CD14-positive monocyte (primary cell): ENCODE data around the gene ZDHHC15. TPM values are rescaled to one million over a fixed set of nuclear protein-coding genes. Genes with fewer than 3 reads are reported as not detected.
"Not testable (repeated sequence)": the region's sequence is repeated elsewhere in the genome, so short reads cannot be mapped to it uniquely, and the experiment has no call there.

Experiments
- DNase-seq, 3 donors: peaks; one replicate each; pipeline ENCODE4 v3.0.0-alpha.2; 2011 to 2022
- H2AFZ ChIP-seq: 2 replicates; pipeline ENCODE4 v1.6.0; 2012; ENCODE audit warnings: mild to moderate bottlenecking, low read depth, low read length, inconsistent platforms; ENCODE audit not compliant: insufficient read depth, poor library complexity, severe bottlenecking
- H3K27ac ChIP-seq, 2 donors: 1 replicate in 1 of 2; 2 replicates in 1 of 2; pipeline ENCODE4 v1.5.1; 2012 to 2013; ENCODE audit warnings: low read length in 2 of 2, control low read depth in 1 of 2, inconsistent platforms in 1 of 2, low read depth in 1 of 2, mild to moderate bottlenecking in 1 of 2
- H3K27me3 ChIP-seq, 2 donors: one replicate each; pipeline versions ENCODE4 v1.6.0 to v1.6.1; 2011 to 2013; ENCODE audit warnings: low read length in 2 of 2; ENCODE audit not compliant: control insufficient read depth in 2 of 2, insufficient read depth in 2 of 2
- H3K36me3 ChIP-seq, 2 donors: replicated peaks in 1 of 2; 1 replicate in 1 of 2; 2 replicates in 1 of 2; pipeline versions ENCODE4 v1.5.1 to v1.6.1; 2012 to 2013; ENCODE audit warnings: low read length in 2 of 2, control low read depth in 1 of 2, inconsistent platforms in 1 of 2, mild to moderate bottlenecking in 1 of 2; ENCODE audit not compliant: insufficient read depth in 2 of 2, control insufficient read depth in 1 of 2
- H3K4me1 ChIP-seq, 2 donors: 1 replicate in 1 of 2; 2 replicates in 1 of 2; pipeline versions ENCODE4 v1.5.1 to v1.6.1; 2012 to 2013; ENCODE audit warnings: low read length in 2 of 2, control low read depth in 1 of 2, inconsistent platforms in 1 of 2, mild to moderate bottlenecking in 1 of 2, moderate library complexity in 1 of 2; ENCODE audit not compliant: insufficient read depth in 2 of 2, control insufficient read depth in 1 of 2
- H3K4me2 ChIP-seq: replicated peaks from 2 replicates; pipeline ENCODE3; 2012; ENCODE audit warnings: low read length, moderate library complexity, mild to moderate bottlenecking; ENCODE audit not compliant: poor library complexity, severe bottlenecking; ENCODE audit errors: extremely low read depth
- H3K4me3 ChIP-seq, 3 experiments: fragments of 200-600 bp in 1 of 3; sonication (generic) in 1 of 3; replicated peaks in 1 of 3; 1 replicate in 2 of 3; 2 replicates in 1 of 3; pipeline ENCODE4 v1.5.1; 2011 to 2013; ENCODE audit warnings: low read length in 3 of 3, mild to moderate bottlenecking in 3 of 3, control low read depth in 2 of 3, low read depth in 2 of 3, inconsistent platforms in 1 of 3, moderate library complexity in 1 of 3
- H3K79me2 ChIP-seq: 2 replicates; pipeline ENCODE4 v1.6.0; 2012; ENCODE audit warnings: mild to moderate bottlenecking, control low read depth, inconsistent platforms, low read length, moderate library complexity; ENCODE audit not compliant: insufficient read depth
- H3K9ac ChIP-seq: 2 replicates; pipeline ENCODE4 v1.6.0; 2017; ENCODE audit warnings: low read length, mild to moderate bottlenecking; ENCODE audit not compliant: insufficient read depth, poor library complexity, severe bottlenecking
- H3K9me3 ChIP-seq, 2 donors: replicated peaks in 1 of 2; 1 replicate in 1 of 2; 2 replicates in 1 of 2; pipeline versions ENCODE4 v1.5.1 to v1.6.1; 2012 to 2013; ENCODE audit warnings: low read length in 2 of 2, control low read depth in 1 of 2; ENCODE audit not compliant: control insufficient read depth in 1 of 2, insufficient read depth in 1 of 2
- H4K20me1 ChIP-seq: 2 replicates; pipeline ENCODE4 v1.6.0; 2012; ENCODE audit warnings: mild to moderate bottlenecking, low read length, control low read depth, moderate library complexity; ENCODE audit not compliant: insufficient read depth
- H3K27ac Mint-ChIP-seq, 7 donors: one replicate each; pipeline ENCODE4 v1.8.0; 2020; ENCODE audit warnings: mild to moderate bottlenecking in 7 of 7, mixed read lengths in 7 of 7, moderate library complexity in 6 of 7, inconsistent platforms in 2 of 7
- H3K27me3 Mint-ChIP-seq, 3 donors: one replicate each; pipeline ENCODE4 v1.8.0; 2021 to 2022; ENCODE audit warnings: low read depth in 3 of 3, mild to moderate bottlenecking in 3 of 3, mixed read lengths in 3 of 3, moderate library complexity in 3 of 3, inconsistent platforms in 1 of 3
- H3K36me3 Mint-ChIP-seq, 2 donors: one replicate each; pipeline ENCODE4 v1.8.0; 2020; ENCODE audit warnings: mixed read lengths in 2 of 2, inconsistent platforms in 1 of 2, mild to moderate bottlenecking in 1 of 2
- H3K4me1 Mint-ChIP-seq: one replicate; pipeline ENCODE4 v1.8.0; 2020; ENCODE audit warnings: mild to moderate bottlenecking, mixed read lengths
- H3K4me3 Mint-ChIP-seq, 2 donors: one replicate each; pipeline ENCODE4 v1.8.0; 2020; ENCODE audit warnings: mild to moderate bottlenecking in 2 of 2, mixed read lengths in 2 of 2, moderate library complexity in 1 of 2
- H3K9me3 Mint-ChIP-seq, 7 donors: one replicate each; pipeline ENCODE4 v1.8.0; 2020 to 2022; ENCODE audit warnings: mixed read lengths in 7 of 7, mild to moderate bottlenecking in 6 of 7, moderate library complexity in 6 of 7, inconsistent platforms in 2 of 7
- WGBS: methylation state at CpG from one replicate; pipeline ENCODE4 v1.1.5; 2013; ENCODE audit warnings: missing lambda C conversion rate; ENCODE audit not compliant: insufficient coverage; 5-methylcytosine and 5-hydroxymethylcytosine counted together
- intact Hi-C, 2 donors: fragments of 100-400 bp; cut with micrococcal nuclease; formaldehyde crosslinking; loops; one replicate each; pipeline versions ENCODE4 v1.15.0 to v1.15.1; 2023
- polyA plus RNA-seq, 3 donors: library from polyadenylated mRNA; depleted of rRNA in 1 of 3; unstranded in 2 of 3; stranded (reverse) in 1 of 3; fragments of 300-500 nt in 2 of 3; fragments of >200 nt in 1 of 3; fragmentation: Illumina TruSeq in 2 of 3; gene quantifications; 1 replicate in 2 of 3; 2 replicates in 1 of 3; pipeline ENCODE4 v1.2.3, GENCODE V29; 2012 to 2021
- TF ChIP-seq, protein P1 (sequence below): fragments of 200-600 bp; IDR thresholded peaks from one replicate; pipeline ENCODE4 v1.8.0; 2022; ENCODE audit warnings: antibody characterized with exemption, mild to moderate bottlenecking

The ZDHHC15 gene
- polyA plus RNA-seq, 3 donors = not detected

DNA sequence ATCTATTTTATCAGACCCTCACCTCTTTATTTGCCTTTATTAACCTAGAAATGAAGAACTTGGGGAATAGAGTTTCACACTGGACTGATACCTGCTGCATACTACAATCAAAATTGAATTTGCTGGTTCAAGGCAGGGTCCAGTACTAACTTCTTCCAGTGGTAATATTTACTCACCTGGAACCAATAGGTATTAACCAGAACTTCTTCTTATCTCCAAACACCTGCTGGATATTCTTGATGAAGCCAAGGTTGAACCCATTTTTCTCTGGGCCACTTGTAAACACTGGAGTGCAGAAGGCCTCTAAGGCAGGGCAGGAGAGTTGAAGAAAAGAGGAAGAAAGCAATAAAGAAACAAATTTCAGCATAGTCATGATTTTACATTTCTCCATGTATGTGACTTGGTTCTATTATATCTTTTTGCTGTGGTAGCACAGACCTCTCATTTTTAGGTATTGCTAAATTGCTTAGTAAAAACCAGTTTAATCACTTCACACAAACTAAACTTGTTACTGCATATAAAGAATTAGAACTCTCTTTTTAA lies 101.1 kb downstream of the ZDHHC15 start:
- Histone ChIP-seq H2AFZ (no peak overlapping the region), H3K9me3 (no peaks in the 10 kb centered on the region), H3K4me1 (no peaks in the 10 kb centered on the region), H4K20me1 (no peaks in the 10 kb centered on the region), H3K4me3 (no peak overlapping the region), H3K9ac (no peak overlapping the region), H3K27me3 (no peaks in the 10 kb centered on the region), H3K4me2 (no peak overlapping the region), H3K79me2 (no peaks in the 10 kb centered on the region), H3K36me3 (no peaks in the 10 kb centered on the region), H3K27ac (no peak overlapping the region)
- peaks cover 0 to 2% (median 0%) of the 10 kb centered on the region in 3 donors for H3K27me3 Mint-ChIP-seq
- intact Hi-C loops = no loop called here
- H3K27ac Mint-ChIP-seq = no peak overlapping the region
- TF ChIP-seq, protein P1, sequence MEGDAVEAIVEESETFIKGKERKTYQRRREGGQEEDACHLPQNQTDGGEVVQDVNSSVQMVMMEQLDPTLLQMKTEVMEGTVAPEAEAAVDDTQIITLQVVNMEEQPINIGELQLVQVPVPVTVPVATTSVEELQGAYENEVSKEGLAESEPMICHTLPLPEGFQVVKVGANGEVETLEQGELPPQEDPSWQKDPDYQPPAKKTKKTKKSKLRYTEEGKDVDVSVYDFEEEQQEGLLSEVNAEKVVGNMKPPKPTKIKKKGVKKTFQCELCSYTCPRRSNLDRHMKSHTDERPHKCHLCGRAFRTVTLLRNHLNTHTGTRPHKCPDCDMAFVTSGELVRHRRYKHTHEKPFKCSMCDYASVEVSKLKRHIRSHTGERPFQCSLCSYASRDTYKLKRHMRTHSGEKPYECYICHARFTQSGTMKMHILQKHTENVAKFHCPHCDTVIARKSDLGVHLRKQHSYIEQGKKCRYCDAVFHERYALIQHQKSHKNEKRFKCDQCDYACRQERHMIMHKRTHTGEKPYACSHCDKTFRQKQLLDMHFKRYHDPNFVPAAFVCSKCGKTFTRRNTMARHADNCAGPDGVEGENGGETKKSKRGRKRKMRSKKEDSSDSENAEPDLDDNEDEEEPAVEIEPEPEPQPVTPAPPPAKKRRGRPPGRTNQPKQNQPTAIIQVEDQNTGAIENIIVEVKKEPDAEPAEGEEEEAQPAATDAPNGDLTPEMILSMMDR = no peak
- H3K4me1 Mint-ChIP-seq = peaks cover 3% of the 10 kb centered on the region
- H3K36me3 Mint-ChIP-seq = no peaks in the 10 kb centered on the region
- DNase-seq = no peak
- H3K4me3 Mint-ChIP-seq = no peak overlapping the region
- H3K9me3 Mint-ChIP-seq = peaks cover 0 to 3% (median 0%) of the 10 kb centered on the region in 7 donors

DNA sequence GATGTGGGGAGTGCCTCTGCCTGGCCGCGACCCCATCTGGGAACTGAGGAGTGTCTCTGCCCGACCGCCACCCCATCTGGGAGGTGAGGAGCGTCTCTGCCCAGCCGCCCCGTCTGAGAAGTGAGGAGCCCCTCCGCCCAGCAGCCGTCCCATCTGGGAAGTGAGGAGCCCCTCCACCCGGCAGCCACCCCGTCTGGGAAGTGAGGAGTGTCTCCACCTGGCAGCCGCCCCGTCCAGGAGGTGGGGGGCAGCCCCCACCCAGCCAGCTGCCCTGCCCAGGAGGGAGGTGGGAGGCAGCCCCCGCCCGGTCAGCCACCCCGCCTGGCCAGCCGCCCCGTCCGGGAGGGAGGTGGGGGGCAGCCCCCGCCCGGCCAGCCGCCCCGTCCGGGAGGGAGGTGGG lies 115.7 kb downstream of the ZDHHC15 start:
- H3K4me2 ChIP-seq, H3K79me2 ChIP-seq, H3K27me3 Mint-ChIP-seq, H3K27ac ChIP-seq, H3K4me3 ChIP-seq, H3K27me3 ChIP-seq, H2AFZ ChIP-seq, H3K9me3 ChIP-seq, H3K27ac Mint-ChIP-seq, H3K4me3 Mint-ChIP-seq, H3K9ac ChIP-seq, H3K36me3 ChIP-seq, H3K36me3 Mint-ChIP-seq, intact Hi-C loops, DNase-seq, H3K4me1 ChIP-seq, H4K20me1 ChIP-seq, H3K4me1 Mint-ChIP-seq: not testable (repeated sequence)
- WGBS = no CpG with 5 or more reads among the region's 24 CpGs
- H3K9me3 Mint-ChIP-seq = peaks cover 2 to 20% (median 11%) of the 10 kb centered on the region in 7 donors
